Measurements from ENCODE around the gene LMNTD2. TPM values are rescaled to one million over a fixed set of nuclear protein-coding genes. Genes with fewer than 3 reads are reported as not detected.
A peak's percentile ranks its signal among the peaks of the same experiment; 100 is the strongest.

Gene LMNTD2
- polyA plus RNA-seq, 3 donors = 3.3 to 5.7 (median 4.9) TPM

GRCh38 chr11:540583-541432 lies 19.7 kb downstream of the LMNTD2 start:
- no peak for DNase-seq (ENCODE audit: extremely low read depth in 1 of 11, low read depth in 9 of 11, low spot score in 4 of 11)

DNA sequence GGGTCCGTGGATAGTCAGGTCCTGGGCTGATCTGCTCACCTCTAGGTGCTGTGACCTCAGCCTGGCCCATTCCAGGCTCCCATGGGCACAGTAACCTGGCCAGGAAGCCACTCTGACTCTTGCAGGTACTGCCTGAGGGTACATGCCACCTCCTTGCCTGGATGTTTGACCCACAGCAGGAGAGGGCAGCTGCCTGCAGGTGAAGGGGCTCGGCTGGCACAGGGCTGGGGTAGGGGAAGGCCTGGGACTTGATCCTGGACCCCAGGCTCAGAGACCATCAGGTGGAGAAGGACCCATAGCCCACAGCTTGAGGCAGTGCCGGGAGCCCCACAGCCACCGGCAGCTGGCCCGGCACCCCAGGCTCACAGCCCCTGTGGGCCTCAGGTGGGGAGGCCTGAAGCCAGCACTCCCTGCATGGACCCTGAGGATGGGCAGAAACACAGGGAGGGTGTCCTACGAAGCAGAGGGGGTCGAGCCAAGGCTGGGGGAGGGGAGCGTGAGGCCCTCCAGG lies 20.5 kb downstream of the LMNTD2 start:
- DNase-seq (ENCODE audit: extremely low read depth in 1 of 11, low read depth in 9 of 11, low spot score in 4 of 11) = no peak

DNA sequence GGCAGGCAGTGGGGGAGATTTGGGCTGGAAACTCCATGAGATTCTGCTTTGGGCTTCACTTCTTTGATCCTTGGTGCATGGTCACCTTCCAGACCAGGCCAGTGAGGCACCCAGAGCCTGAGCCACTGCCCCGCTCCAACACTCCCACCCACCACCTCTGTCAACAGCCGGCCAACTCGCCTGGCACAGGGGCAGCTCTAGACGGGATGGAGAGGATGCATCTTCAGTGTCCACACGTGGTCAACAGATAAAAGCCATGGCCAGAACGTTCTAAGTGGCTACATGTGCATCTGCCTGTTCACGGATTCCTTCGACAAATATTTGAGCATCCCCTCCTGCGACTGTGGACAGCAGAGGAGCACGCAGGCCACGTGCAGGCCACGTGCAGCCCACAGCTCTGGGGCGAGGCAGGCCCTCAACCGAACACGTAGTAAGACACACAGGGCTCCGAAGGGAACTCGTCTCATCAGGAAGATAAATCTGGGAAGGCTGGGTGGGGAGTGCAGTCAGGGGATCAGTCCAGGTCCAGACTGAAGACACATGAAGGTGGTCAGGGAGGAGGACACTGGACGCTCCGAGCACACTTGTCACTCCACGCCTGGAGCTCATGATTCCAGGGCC lies 22.0 kb downstream of the LMNTD2 start:
- no peak for DNase-seq (ENCODE audit: extremely low read depth in 1 of 11, low read depth in 9 of 11, low spot score in 4 of 11)

- DNase-seq (ENCODE audit: extremely low read depth in 1 of 11, low read depth in 9 of 11, low spot score in 4 of 11) = no peak
These were observed 22.7 kb downstream of the LMNTD2 start for GRCh38 chr11:537622-538430.

DNA sequence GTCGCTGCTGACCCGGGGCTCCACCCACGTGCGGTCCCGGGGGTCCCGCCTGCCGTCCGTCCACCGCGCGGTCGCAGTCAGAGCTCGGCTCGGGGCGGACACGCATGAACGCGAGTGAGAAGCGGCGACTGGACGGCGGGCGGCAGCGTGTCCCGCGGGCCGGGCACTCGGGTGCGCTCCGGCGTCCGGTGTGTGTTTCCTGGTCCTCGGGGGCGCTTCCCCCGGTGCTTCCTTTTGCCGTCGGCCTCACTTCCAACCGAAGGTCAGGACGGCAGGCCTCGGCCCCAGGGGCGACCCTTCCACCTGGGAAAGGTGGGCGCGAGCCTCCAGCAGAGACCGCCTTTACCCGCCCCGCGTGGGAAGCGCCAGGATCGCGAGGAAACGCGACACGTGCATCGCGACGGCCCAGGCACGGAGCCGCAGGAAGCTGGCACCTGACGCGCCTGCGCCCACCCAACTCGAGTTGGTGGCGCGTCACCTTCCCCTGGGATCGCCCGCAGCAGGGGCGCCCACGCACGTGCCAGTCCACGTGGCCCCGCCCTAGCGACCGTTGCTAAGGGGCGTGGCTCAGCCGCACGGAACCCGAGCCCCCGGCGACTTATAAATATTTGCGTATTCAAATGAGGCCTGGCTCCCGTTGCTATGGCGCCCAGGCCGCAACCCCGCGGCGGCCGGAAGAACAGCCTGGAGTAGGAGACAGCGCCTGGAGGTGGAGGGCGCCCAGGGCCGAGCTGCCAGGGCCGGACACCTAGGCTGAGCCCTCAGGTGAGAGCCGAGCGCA lies 23.5 kb downstream of the LMNTD2 start, which contains the start of gene LRRC56:
Gene LRRC56 (plus strand): TSS at position 687 of the 781 bp plus-strand sequence. CDS start 3,158 bp downstream, outside the sequence.
- DNase-seq (ENCODE audit: extremely low read depth in 1 of 11, low read depth in 9 of 11, low spot score in 4 of 11) = peak in 8 of 11 donors; percentile 52 to 77 (median 68)

DNA sequence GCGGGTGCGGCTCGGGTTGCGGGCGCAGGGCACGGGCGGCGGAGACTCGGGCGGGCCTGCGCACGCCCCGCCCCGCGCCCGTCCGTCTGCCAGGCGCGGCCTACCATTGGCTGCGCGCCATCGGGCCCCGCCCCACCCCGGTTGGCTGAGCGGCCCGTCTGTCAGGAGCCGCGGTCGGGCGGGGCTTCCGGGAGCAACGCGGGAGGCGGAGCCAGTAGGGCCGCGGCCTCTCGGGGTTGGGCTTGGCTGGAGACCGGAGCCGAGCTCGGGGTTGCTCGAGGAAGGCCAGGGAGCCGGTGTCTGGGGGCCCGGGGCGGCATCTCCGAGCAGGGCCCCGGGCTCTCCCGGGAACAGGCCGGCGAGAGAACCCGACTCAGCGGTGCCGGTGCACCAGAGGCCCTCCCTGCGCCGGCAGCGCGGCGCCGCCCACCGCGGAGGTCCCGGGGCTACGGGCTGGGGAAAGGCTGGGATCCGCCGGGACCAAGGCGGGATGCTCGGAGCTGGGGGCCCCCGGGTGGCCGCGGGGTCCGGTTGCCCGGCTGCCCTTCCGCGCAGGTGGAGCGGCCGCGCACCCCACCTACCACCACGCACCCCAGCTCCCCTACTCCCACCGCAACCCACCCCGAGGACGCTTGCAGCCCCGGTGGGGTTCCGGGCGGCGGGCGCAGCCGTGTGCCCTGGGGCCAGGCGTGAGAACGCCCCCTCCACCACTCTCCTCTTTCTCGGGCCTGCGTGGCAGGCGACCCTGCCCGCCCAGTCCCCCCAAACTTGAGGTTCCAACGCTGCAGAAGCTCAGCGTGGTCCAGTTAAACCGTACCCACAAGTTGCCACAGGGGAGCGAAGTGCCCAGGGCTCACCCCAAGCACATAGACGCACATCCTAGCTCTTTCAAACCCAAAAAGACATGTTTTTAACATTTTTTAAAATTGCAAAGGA lies 24.8 kb downstream of the LMNTD2 start, which contains the start of gene HRAS:
Gene HRAS (minus strand): TSS at position 58 of the 936 bp plus-strand sequence.
- peak; percentile 82 to 95 (median 91) for DNase-seq (ENCODE audit: extremely low read depth in 1 of 11, low read depth in 9 of 11, low spot score in 4 of 11)

- DNase-seq (ENCODE audit: extremely low read depth in 1 of 11, low read depth in 9 of 11, low spot score in 4 of 11) = no peak
These were observed 25.4 kb downstream of the LMNTD2 start for GRCh38 chr11:535210-535518.

DNA sequence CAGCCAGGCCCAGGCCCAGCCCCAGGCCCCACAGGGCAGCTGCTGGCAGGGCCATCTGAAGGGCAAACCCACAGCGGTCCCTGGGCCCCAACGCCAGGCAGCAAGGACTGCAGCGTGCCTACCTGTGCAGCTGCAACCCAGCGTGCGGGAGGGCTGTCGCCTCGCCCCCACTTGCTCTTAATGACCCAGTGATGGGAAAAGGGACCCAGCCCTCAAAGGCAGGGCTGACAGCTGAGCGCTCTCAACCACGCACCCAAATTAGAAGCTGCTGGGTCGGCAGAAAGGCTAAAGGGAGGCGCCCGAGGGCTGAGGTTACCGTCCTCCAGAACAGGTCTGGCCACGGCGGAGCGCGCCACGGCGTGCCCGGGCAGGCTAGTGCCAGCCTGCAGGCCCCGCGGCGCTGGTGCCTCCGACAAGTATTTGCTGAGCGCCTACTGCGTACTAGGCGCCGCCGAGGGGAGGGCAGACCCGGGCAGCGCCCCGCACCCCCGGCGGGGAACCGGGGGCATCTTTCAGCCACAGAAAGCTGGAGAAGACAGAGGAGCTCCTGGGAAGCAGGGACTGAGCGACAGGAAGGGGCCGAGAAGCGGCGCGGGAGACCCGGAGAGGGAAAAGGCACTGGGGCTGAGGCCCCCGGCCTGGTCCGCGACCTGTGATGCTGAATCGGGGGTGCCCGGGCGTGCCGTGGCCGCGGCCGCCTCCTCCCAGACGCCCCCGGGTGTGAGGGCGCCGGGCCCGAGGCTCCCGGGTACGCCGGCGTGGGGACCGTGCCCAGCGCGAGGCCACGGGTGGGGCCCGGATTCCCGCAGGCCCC lies 25.9 kb downstream of the LMNTD2 start:
- DNase-seq (ENCODE audit: extremely low read depth in 1 of 11, low read depth in 9 of 11, low spot score in 4 of 11) = no peak

DNA sequence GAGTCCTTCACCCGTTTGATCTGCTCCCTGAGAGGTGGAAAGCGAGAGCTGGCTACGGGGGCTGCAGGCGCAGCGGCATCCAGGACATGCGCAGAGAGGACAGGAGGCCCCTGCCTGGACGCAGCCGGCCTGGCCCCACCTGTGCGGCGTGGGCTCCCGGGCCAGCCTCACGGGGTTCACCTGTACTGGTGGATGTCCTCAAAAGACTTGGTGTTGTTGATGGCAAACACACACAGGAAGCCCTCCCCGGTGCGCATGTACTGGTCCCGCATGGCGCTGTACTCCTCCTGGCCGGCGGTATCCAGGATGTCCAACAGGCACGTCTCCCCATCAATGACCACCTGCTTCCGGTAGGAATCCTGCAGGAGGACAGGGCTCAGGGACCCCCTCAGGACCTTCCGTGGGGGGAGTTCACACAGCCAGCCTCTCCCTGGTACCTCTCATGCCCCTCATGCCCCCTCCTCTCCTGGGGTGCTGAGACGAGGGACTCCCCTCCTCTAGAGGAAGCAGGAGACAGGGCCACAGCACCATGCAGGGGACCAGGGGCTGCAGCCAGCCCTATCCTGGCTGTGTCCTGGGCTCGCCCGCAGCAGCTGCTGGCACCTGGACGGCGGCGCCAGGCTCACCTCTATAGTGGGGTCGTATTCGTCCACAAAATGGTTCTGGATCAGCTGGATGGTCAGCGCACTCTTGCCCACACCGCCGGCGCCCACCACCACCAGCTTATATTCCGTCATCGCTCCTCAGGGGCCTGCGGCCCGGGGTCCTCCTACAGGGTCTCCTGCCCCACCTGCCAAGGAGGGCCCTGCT lies 26.7 kb downstream of the LMNTD2 start:
- DNase-seq (ENCODE audit: extremely low read depth in 1 of 11, low read depth in 9 of 11, low spot score in 4 of 11) = no peak

DNA sequence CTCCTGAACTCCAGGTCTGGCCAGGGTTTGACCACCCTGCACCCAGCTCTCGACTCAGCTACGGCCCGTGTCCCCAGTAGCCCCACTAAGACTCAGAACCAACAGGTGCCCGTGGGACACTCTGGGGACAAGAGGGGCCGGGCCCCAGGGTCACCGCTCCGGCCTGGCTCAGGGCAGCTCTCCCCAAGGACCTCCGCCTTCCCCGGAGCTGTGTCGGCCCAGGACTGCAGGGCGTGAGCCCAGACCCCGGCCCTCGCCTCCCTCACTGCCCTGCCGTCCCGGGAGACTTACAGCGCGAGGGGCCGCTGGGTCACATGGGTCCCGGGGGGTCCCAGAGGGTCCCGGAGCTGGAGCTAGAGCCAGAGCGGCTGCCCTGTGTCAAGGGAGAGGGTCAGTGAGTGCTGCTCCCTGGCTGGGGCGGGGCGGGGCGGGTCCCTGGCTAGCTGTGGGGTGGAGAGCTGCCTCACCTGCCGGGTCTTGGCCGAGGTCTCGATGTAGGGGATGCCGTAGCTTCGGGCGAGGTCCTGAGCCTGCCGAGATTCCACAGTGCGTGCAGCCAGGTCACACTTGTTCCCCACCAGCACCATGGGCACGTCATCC lies 27.5 kb downstream of the LMNTD2 start:
- DNase-seq (ENCODE audit: extremely low read depth in 1 of 11, low read depth in 9 of 11, low spot score in 4 of 11) = no peak

DNA sequence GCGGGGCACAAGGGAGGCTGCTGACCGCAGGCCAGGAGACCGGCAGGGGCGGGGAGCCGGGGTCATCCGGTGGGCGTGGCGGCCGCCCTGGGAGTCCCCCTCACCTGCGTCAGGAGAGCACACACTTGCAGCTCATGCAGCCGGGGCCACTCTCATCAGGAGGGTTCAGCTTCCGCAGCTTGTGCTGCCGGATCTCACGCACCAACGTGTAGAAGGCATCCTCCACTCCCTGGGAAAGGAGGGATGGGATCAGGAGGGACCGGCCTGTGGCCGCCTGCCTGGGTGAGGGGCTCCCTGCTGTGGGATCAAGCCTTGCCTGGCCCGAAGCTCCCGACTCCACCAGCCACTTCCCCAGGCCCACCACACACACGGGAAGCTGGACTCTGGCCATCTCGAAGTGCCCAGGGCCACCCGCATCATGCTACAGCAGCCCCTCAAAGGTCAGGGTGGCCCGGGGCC lies 28.0 kb downstream of the LMNTD2 start:
- DNase-seq (ENCODE audit: extremely low read depth in 1 of 11, low read depth in 9 of 11, low spot score in 4 of 11) = no peak

- no peak for DNase-seq (ENCODE audit: extremely low read depth in 1 of 11, low read depth in 9 of 11, low spot score in 4 of 11)
These were observed 28.5 kb downstream of the LMNTD2 start for GRCh38 chr11:531919-532526.

GRCh38 chr11:530960-531831 lies 29.3 kb downstream of the LMNTD2 start:
- DNase-seq (ENCODE audit: extremely low read depth in 1 of 11, low read depth in 9 of 11, low spot score in 4 of 11) = no peak

- DNase-seq (ENCODE audit: extremely low read depth in 1 of 11, low read depth in 9 of 11, low spot score in 4 of 11) = no peak
These were observed 30.7 kb downstream of the LMNTD2 start for GRCh38 chr11:529728-530411.

Measured in renal cortex interstitium (tissue), 11 donors.